ENCODE results near the gene BLCAP.

GRCh38 chr20:37567671-37568588, 40.3 kb upstream of the BLCAP start:
- no peak for TF ChIP-seq RFX5 (IDR thresholded peaks at IDR 0.05; ENCODE audit: low read depth, low read length)
- TF ChIP-seq POLR2A (IDR thresholded peaks at IDR 0.05; ENCODE audit: low read depth, low read length), result no peak
- no peak for TF ChIP-seq CTCF (conservative IDR thresholded peaks at IDR 0.05; ENCODE audit: low read depth, low read length)
- TF ChIP-seq MAFK (IDR thresholded peaks at IDR 0.05; ENCODE audit: low read depth, low read length), result no peak
- no peak for TF ChIP-seq CEBPB (IDR thresholded peaks at IDR 0.05; ENCODE audit: low read depth, low read length)
- no peak for TF ChIP-seq SMC3 (IDR thresholded peaks at IDR 0.05; ENCODE audit: low read depth, low read length)
- no peak for TF ChIP-seq RAD21 (IDR thresholded peaks at IDR 0.05; ENCODE audit: low read length)
- no peak for TF ChIP-seq USF2 (IDR thresholded peaks at IDR 0.05; ENCODE audit: low read depth, low read length)
- TF ChIP-seq MAZ (IDR thresholded peaks at IDR 0.05; ENCODE audit: borderline replicate concordance, low read depth, low read length), result no peak
- TF ChIP-seq FOS (IDR thresholded peaks at IDR 0.05; ENCODE audit: low read depth, low read length), result no peak
- no peak for TF ChIP-seq ELK1 (IDR thresholded peaks at IDR 0.05; ENCODE audit: borderline replicate concordance, low read depth, low read length)
